GM12892 (cell line): ENCODE data around the gene KCNIP2.

Source experiments
- DNase-seq: peaks from one replicate; pipeline ENCODE4 v3.0.0; 2011; ENCODE audit not compliant: insufficient read length
- FAIRE-seq: peaks from 2 replicates; lab custom pipeline; 2011; peaks lifted over from hg19 to GRCh38; lab: Jason Lieb, UNC
- POLR2A ChIP-seq: IDR thresholded peaks from 2 replicates; pipeline ENCODE4 v1.6.1; 2011; ENCODE audit warnings: low read depth, low read length, control low read depth
- POLR2AphosphoS5 ChIP-seq: IDR thresholded peaks from 2 replicates; pipeline ENCODE4 v1.6.1; 2011; ENCODE audit warnings: low read depth, low read length, control low read depth
- TAF1 ChIP-seq: IDR thresholded peaks from 2 replicates; pipeline ENCODE4 v1.6.1; 2011; ENCODE audit warnings: low read depth, mild to moderate bottlenecking, control low read depth, low read length, borderline replicate concordance

Gene KCNIP2

GRCh38 chr10:101832325-101832771 is 11.3 kb downstream of the KCNIP2 start:
- TF ChIP-seq TAF1 (no peak), POLR2A (no peak), POLR2AphosphoS5 (no peak)
- FAIRE-seq (no peak), DNase-seq (no peak)

- TF ChIP-seq TAF1 (no peak), POLR2A (no peak), POLR2AphosphoS5 (no peak)
- DNase-seq (no peak), FAIRE-seq (no peak)
Observed at GRCh38 chr10:101831169-101831811, 12.3 kb downstream of the KCNIP2 start.

GRCh38 chr10:101830322-101831168 is 13.1 kb downstream of the KCNIP2 start:
- DNase-seq, result peak; percentile 88
- TF ChIP-seq TAF1 (no peak), POLR2A (0 out of 2 replicates have a peak, but pooled peaks have one; percentile 25)
- FAIRE-seq, result peak; percentile 100

- FAIRE-seq (no peak), DNase-seq (peak; percentile 96)
- TF ChIP-seq POLR2A, result no peak
- TF ChIP-seq TAF1, result no peak
- no peak for TF ChIP-seq POLR2AphosphoS5
Observed at GRCh38 chr10:101829561-101830315, 13.9 kb downstream of the KCNIP2 start.

- FAIRE-seq (peak; percentile 5), DNase-seq (no peak)
Observed at GRCh38 chr10:101828766-101829551, 14.6 kb downstream of the KCNIP2 start.

GRCh38 chr10:101827919-101828600 is 15.5 kb downstream of the KCNIP2 start:
- TF ChIP-seq TAF1 (no peak), POLR2AphosphoS5 (no peak), POLR2A (no peak)
- DNase-seq (no peak), FAIRE-seq (no peak)

More at GRCh38 chr10:101828766-101829551, 14.6 kb downstream of the KCNIP2 start:
- no peak for TF ChIP-seq POLR2A

- TF ChIP-seq TAF1 (no peak), POLR2A (no peak), POLR2AphosphoS5 (no peak)
- FAIRE-seq (no peak), DNase-seq (no peak)
Observed at GRCh38 chr10:101826852-101827434, 16.7 kb downstream of the KCNIP2 start.

- FAIRE-seq (no peak), DNase-seq (no peak)
- TF ChIP-seq TAF1, result no peak
- no peak for TF ChIP-seq POLR2A
- TF ChIP-seq POLR2AphosphoS5, result no peak
Observed at GRCh38 chr10:101824736-101825135, 18.9 kb downstream of the KCNIP2 start.

- no peak for TF ChIP-seq POLR2AphosphoS5
- no peak for TF ChIP-seq TAF1
- TF ChIP-seq POLR2A, result no peak
- FAIRE-seq (no peak), DNase-seq (no peak)
Observed at GRCh38 chr10:101818872-101819633, 24.5 kb downstream of the KCNIP2 start.
